GM19193 (cell line): ENCODE measurements around the gene NRCAM.

Source experiments
- POLR2A ChIP-seq: IDR thresholded peaks from 4 replicates; pipeline ENCODE4 v1.6.1; 2011; ENCODE audit not compliant: insufficient read depth, insufficient read length; ENCODE audit errors: extremely low read depth

Gene NRCAM

GRCh38 chr7:108231221-108231620 lies 225.0 kb downstream of the NRCAM start:
- TF ChIP-seq POLR2A, result no peak

GRCh38 chr7:108227366-108227765 lies 228.9 kb downstream of the NRCAM start:
- TF ChIP-seq POLR2A, result no peak

- TF ChIP-seq POLR2A, result no peak
Measured at GRCh38 chr7:108226816-108227299, 229.4 kb downstream of the NRCAM start.

- TF ChIP-seq POLR2A, result no peak
Measured at GRCh38 chr7:108225531-108226181, 230.6 kb downstream of the NRCAM start.

GRCh38 chr7:108224387-108224786 lies 231.8 kb downstream of the NRCAM start:
- TF ChIP-seq POLR2A, result no peak

GRCh38 chr7:108222236-108222892 lies 233.9 kb downstream of the NRCAM start:
- TF ChIP-seq POLR2A, result no peak

- TF ChIP-seq POLR2A, result no peak
Measured at GRCh38 chr7:108211382-108212201, 244.6 kb downstream of the NRCAM start.

GRCh38 chr7:108210796-108211195 lies 245.4 kb downstream of the NRCAM start:
- no peak for TF ChIP-seq POLR2A

- TF ChIP-seq POLR2A, result no peak
Measured at GRCh38 chr7:108205311-108205710, 250.9 kb downstream of the NRCAM start.

- no peak for TF ChIP-seq POLR2A
Measured at GRCh38 chr7:108204281-108204796, 251.9 kb downstream of the NRCAM start.

GRCh38 chr7:108203537-108203936 lies 252.7 kb downstream of the NRCAM start:
- TF ChIP-seq POLR2A, result no peak

- no peak for TF ChIP-seq POLR2A
Measured at GRCh38 chr7:108202743-108203142, 253.5 kb downstream of the NRCAM start.

GRCh38 chr7:108201766-108202165 lies 254.5 kb downstream of the NRCAM start:
- TF ChIP-seq POLR2A, result no peak

GRCh38 chr7:108200326-108200725 lies 255.9 kb downstream of the NRCAM start:
- no peak for TF ChIP-seq POLR2A

- no peak for TF ChIP-seq POLR2A
Measured at GRCh38 chr7:108197371-108198091, 258.7 kb downstream of the NRCAM start.

- no peak for TF ChIP-seq POLR2A
Measured at GRCh38 chr7:108196004-108196403, 260.2 kb downstream of the NRCAM start.
